Subcutaneous adipose tissue (tissue), 4 donors: ENCODE measurements around the gene BMP2K. TPM values are rescaled to one million over a fixed set of nuclear protein-coding genes. Genes with fewer than 3 reads are reported as not detected.

Source experiments
- CTCF ChIP-seq: fragments of 450-650 bp; IDR thresholded peaks from one replicate; pipeline ENCODE4 v1.5.1; 2016; ENCODE audit warnings: low read depth, mild to moderate bottlenecking, control low read depth, antibody characterized with exemption, moderate library complexity
- total RNA-seq, 4 donors: library from RNA; depleted of rRNA; stranded (reverse); fragments of >200 nt; gene quantifications; one replicate each; pipeline ENCODE4 v1.1.0, GENCODE V29; 2016

Gene BMP2K
- total RNA-seq, 4 donors from 2014 or later = 32.2 to 100 (median 57.7) TPM

GRCh38 chr4:78772526-78773091 is 3.5 kb upstream of the BMP2K start:
- no peak for TF ChIP-seq CTCF

DNA sequence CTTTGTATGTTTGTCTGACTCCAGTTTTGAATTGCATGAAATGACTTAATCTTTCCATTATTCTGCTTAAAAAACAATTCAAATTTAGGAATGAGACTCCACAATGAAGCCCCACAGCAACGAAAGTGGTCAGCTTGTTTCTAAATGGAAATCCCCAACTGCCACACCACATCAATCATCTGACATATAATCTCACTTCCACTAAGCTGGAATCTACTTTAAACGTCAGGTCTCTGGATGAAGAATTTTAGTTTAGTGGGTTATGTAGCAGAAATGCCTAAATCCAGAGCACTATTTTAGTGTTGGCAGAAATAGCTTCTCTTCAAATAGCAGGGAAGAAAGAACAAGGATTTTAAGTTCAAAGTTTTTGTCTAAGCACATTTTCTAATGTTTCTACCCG is 1.7 kb upstream of the BMP2K start:
- TF ChIP-seq CTCF = no peak

DNA sequence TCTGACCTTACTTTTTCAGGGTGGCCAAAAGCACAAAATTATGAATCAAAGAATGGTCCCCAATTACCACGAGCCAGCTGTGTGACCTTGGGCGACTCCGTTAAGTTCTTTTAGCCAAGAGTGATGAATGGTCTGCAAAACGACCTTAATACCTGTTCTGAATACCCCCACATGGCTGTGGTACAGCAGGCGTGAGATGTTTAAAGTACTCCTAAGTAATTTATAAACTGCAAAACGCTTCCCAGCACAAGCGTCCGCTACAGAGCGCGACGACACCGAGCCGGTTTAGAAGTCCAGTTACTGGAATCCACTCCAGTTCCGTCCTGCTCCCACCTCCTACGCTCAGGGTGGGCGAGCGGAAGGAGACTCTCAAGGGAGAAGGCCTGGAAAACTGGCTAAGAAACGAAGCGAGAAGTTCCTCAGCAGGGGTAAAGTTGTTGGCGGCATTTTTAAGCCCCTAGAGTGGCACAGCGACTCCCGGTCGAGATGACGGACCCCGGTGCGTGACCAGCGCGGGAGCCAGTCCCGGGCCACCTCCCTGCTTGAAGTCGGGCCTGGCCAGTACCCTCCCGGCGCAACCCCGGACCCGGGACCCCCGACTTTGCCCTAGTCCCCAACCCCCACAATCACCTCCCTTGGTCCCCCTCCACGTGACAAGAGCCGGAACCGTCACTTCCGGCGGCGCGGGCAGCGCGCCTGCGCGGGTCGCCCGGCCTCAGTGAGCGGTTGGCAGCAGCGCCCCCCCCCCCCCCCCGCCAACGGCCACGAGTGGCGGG is 659 bp upstream of the BMP2K start:
- no peak for TF ChIP-seq CTCF

- TF ChIP-seq CTCF = no peak
Measured at GRCh38 chr4:78776729-78777575, 802 bp downstream of the BMP2K start.

- no peak for TF ChIP-seq CTCF
Measured at GRCh38 chr4:78777576-78777940, 1.4 kb downstream of the BMP2K start.

DNA sequence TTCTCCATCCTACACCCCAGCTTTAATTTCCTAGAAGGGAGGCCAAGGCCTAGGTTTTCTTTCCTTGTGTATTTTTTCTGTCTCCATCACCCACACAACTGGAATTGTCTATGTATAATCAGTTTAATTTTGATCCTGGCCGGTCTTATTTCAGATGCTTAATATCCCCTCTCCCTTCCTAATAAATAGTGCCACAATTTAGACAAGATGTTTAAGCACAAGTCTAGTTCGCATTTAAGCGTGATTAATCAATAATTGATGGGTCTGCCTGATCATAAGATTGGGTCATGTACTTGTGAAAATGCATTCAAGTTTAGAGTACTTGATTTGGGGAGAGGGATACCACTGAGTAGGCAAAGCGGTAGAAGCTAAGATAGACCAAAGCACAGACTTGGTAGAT is 2.4 kb downstream of the BMP2K start:
- no peak for TF ChIP-seq CTCF

- TF ChIP-seq CTCF = no peak
Measured at GRCh38 chr4:78779280-78779679, 3.1 kb downstream of the BMP2K start.
